Caco-2 (cell line): ENCODE data around the gene SLC8A2. TPM values are rescaled to one million over a fixed set of nuclear protein-coding genes. Genes with fewer than 3 reads are reported as not detected.

Experiments
- BruUV-seq: library from RNA; stranded (reverse); fragments of 400-500 nt; replicated peaks from 2 replicates; lab custom pipeline; 2021; lab: Mats Ljungman, UMichigan
- CTCF ChIA-PET: fragments of 300-600 bp; sonication (Branson Sonifier 250); formaldehyde crosslinking; loops from one replicate; lab custom pipeline; 2022; ENCODE audit warnings: antibody characterized with exemption; lab: Charles Lee
- POLR2A ChIA-PET: fragments of 300-600 bp; sonication (Branson Sonifier 250); formaldehyde crosslinking; loops from one replicate; lab custom pipeline; 2022; ENCODE audit warnings: antibody characterized with exemption; lab: Charles Lee
- DNase-seq, 2 experiments: peaks; one replicate each; pipeline versions ENCODE4 v3.0.0 to v3.0.0-alpha.2; 2020 to 2022
- H3K27me3 ChIP-seq: replicated peaks from 2 replicates; pipeline ENCODE4 v1.6.0; 2011; ENCODE audit warnings: low read length; ENCODE audit not compliant: control insufficient read depth, insufficient read depth
- H3K36me3 ChIP-seq: 2 replicates; pipeline ENCODE4 v1.5.1; 2011; ENCODE audit warnings: low read length; ENCODE audit not compliant: control insufficient read depth, insufficient read depth
- H3K4me1 ChIP-seq: fragments of 250-450 bp; sonication (Bioruptor Pico); 2 replicates; pipeline ENCODE4 v1.5.1; 2020; ENCODE audit warnings: mild to moderate bottlenecking
- H3K4me3 ChIP-seq: 2 replicates; pipeline ENCODE4 v1.5.1; 2011; ENCODE audit warnings: low read depth, mild to moderate bottlenecking, control low read depth, low read length
- H3K9me3 ChIP-seq: fragments of 250-450 bp; sonication (Bioruptor Pico); 2 replicates; pipeline ENCODE4 v1.5.1; 2020; ENCODE audit warnings: mild to moderate bottlenecking, moderate library complexity
- H3K27ac Mint-ChIP-seq: one replicate; pipeline ENCODE4 v1.8.0; 2022; ENCODE audit warnings: mixed read lengths; ENCODE audit not compliant: unreplicated experiment
- H3K27me3 Mint-ChIP-seq: one replicate; pipeline ENCODE4 v1.8.0; 2022; ENCODE audit warnings: mixed read lengths; ENCODE audit not compliant: insufficient read depth, unreplicated experiment
- H3K36me3 Mint-ChIP-seq: one replicate; pipeline ENCODE4 v1.8.0; 2022; ENCODE audit warnings: mild to moderate bottlenecking, mixed read lengths; ENCODE audit not compliant: insufficient read depth, unreplicated experiment
- H3K4me1 Mint-ChIP-seq: one replicate; pipeline ENCODE4 v1.8.0; 2022; ENCODE audit warnings: low read depth, mixed read lengths; ENCODE audit not compliant: unreplicated experiment
- H3K4me3 Mint-ChIP-seq: one replicate; pipeline ENCODE4 v1.8.0; 2022; ENCODE audit warnings: mild to moderate bottlenecking, moderate library complexity, mixed read lengths; ENCODE audit not compliant: unreplicated experiment
- H3K9me3 Mint-ChIP-seq: one replicate; pipeline ENCODE4 v1.8.0; 2022; ENCODE audit warnings: mixed read lengths; ENCODE audit not compliant: unreplicated experiment
- intact Hi-C: fragments of 100-400 bp; cut with micrococcal nuclease; formaldehyde crosslinking; loops from one replicate; pipeline ENCODE4 v1.10.0; 2022; ENCODE audit not compliant: unreplicated experiment
- total RNA-seq: library from RNA; stranded (reverse); gene quantifications from 2 replicates; pipeline ENCODE4 v1.2.3, GENCODE V29; 2022
- TF ChIP-seq, protein P1 (sequence below), 2 experiments: fragments of 200-600 bp in 1 of 2; IDR thresholded peaks; 1 replicate in 1 of 2; 2 replicates in 1 of 2; pipeline versions ENCODE4 v1.5.1 to v1.8.0; 2011 to 2022; ENCODE audit warnings: antibody characterized with exemption in 1 of 2, control low read depth in 1 of 2, inconsistent platforms in 1 of 2, low read depth in 1 of 2, low read length in 1 of 2, mild to moderate bottlenecking in 1 of 2, moderate library complexity in 1 of 2; ENCODE audit not compliant: insufficient read depth in 1 of 2, severe bottlenecking in 1 of 2, unreplicated experiment in 1 of 2

SLC8A2 gene
- total RNA-seq, 1 experiment from 2014 or later = 1.2 TPM

DNA sequence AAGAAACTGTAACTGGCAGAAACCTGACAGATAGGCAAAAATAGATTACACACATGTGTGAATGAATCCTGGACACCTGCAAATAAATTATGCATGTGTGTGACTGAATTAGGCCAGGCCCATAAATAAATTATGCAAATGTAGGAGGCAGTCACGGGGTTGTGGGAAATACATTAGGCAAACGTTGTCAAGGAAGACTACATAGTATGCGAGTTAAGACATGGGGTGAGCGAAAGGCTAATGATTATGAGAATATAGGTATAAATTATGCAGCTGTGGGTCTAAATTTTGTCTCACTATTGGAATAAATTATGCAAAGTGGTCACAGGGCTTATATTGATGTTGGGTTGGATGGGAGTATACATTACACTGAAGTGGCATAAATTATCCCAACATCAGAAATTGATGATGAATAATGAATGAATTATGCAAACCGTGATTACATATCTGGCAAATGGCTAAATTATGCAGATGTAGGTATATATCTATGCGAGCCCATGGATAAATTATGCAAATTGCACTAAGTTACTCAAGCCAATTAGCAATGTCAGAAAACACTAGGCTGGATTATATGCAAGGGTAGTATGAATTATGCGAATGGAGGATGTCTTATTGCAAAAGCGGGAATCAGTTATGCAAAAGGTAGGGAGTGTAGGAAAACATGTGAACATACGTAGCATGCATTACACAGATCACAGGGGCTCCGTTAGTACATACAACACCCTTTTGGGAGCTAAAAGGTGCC is 6.8 kb downstream of the SLC8A2 start:
- peaks cover 3% of the 10 kb centered on the region for H3K27me3 Mint-ChIP-seq
- H3K4me3 Mint-ChIP-seq = no peak overlapping the region

DNA sequence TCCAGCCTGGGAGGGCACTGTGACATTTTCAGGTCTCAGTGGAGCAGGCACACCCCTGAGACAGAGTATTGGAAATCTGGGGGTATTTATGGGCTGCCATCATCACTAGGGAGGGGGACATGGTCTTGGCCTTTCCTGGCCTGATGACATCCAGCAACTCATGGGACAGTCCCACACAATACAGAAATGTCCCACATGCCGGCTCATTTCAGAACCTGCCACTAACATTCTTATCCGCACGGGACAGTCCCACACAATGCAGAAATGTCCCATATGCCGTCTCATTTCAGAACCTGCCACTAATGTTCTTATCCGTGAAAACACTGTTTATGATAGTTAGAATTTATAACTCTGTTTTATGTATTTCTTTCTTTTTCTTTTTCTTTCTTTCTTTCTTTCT is 9.8 kb downstream of the SLC8A2 start:
- Histone ChIP-seq H3K4me1 (no peaks in the 10 kb centered on the region), H3K9me3 (no peaks in the 10 kb centered on the region), H3K36me3 (no peaks in the 10 kb centered on the region), H3K27me3 (peaks cover 2% of the 10 kb centered on the region; the same call in 1 of the 2 replicates), H3K4me3 (no peak overlapping the region)
- TF ChIP-seq, protein P1, sequence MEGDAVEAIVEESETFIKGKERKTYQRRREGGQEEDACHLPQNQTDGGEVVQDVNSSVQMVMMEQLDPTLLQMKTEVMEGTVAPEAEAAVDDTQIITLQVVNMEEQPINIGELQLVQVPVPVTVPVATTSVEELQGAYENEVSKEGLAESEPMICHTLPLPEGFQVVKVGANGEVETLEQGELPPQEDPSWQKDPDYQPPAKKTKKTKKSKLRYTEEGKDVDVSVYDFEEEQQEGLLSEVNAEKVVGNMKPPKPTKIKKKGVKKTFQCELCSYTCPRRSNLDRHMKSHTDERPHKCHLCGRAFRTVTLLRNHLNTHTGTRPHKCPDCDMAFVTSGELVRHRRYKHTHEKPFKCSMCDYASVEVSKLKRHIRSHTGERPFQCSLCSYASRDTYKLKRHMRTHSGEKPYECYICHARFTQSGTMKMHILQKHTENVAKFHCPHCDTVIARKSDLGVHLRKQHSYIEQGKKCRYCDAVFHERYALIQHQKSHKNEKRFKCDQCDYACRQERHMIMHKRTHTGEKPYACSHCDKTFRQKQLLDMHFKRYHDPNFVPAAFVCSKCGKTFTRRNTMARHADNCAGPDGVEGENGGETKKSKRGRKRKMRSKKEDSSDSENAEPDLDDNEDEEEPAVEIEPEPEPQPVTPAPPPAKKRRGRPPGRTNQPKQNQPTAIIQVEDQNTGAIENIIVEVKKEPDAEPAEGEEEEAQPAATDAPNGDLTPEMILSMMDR (IDR thresholded peaks at IDR 0.05; ENCODE audit: insufficient read depth in 1 of 2, low read depth in 1 of 2, low read length in 1 of 2, severe bottlenecking in 1 of 2, unreplicated experiment in 1 of 2) = no peak
- Mint-ChIP-seq H3K36me3 (no peaks in the 10 kb centered on the region), H3K4me3 (no peak overlapping the region), H3K4me1 (no peaks in the 10 kb centered on the region), H3K27ac (no peak overlapping the region), H3K27me3 (peaks cover 3% of the 10 kb centered on the region), H3K9me3 (no peaks in the 10 kb centered on the region)
- ChIA-PET CTCF (interaction anchor here (0.6 kb wide), 1 partner anchor 415 kb away, joined by 4 read pairs; no protein-coding TSS in a partner anchor), POLR2A (no interaction called here)
- no peak for DNase-seq
- intact Hi-C loops = no loop called here
- no TSS peak for BruUV-seq

More for the DNA sequence above, 6.8 kb downstream of the SLC8A2 start:
- no TSS peak for BruUV-seq
- POLR2A ChIA-PET = interaction anchor here (0.5 kb wide), 1 partner anchor 64 kb away, joined by 4 read pairs; no protein-coding TSS in a partner anchor
- Mint-ChIP-seq H3K4me1 (no peaks in the 10 kb centered on the region), H3K9me3 (no peaks in the 10 kb centered on the region), H3K36me3 (no peaks in the 10 kb centered on the region), H3K27ac (no peak overlapping the region)
- Histone ChIP-seq H3K36me3 (no peaks in the 10 kb centered on the region), H3K4me1 (peaks cover 13% of the 10 kb centered on the region; the same call in 1 of the 2 replicates), H3K4me3 (no peak overlapping the region), H3K9me3 (no peaks in the 10 kb centered on the region), H3K27me3 (no peaks in the 10 kb centered on the region)
- CTCF ChIA-PET = no interaction called here
- no peak for DNase-seq
- TF ChIP-seq, protein P1 (IDR thresholded peaks at IDR 0.05; ENCODE audit: insufficient read depth in 1 of 2, low read depth in 1 of 2, low read length in 1 of 2, severe bottlenecking in 1 of 2, unreplicated experiment in 1 of 2) = no peak
- intact Hi-C loops = no loop called here

DNA sequence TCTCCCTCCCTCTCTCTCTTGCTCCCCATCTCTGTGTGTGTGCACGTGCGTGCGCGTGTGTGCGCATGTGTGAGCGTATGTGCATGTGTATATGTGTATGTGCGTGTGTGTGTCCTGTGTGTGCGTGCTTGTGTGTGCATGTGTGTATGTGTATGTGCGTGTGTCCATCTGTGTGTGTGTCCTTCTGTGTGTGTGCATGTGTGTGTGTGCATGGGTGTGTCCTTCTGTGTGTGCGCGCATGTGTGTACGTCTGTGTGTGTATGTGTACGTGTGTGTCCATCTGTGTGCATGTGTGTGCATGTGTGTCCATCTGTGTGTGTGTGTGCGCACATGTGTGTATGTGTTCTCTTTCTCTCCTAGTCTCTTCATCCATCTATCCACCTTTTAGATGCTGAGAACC is 12.2 kb downstream of the SLC8A2 start:
- ChIA-PET POLR2A (no interaction called here), CTCF (no interaction called here)
- no peak for DNase-seq
- Histone ChIP-seq H3K9me3 (peaks cover 7% of the 10 kb centered on the region), H3K27me3 (peaks cover 2% of the 10 kb centered on the region; the same call in 1 of the 2 replicates), H3K36me3 (no peaks in the 10 kb centered on the region), H3K4me1 (no peaks in the 10 kb centered on the region), H3K4me3 (no peak overlapping the region)
- peaks cover 8% of the 10 kb centered on the region for H3K9me3 Mint-ChIP-seq
- H3K4me3 Mint-ChIP-seq = no peak overlapping the region
- no peak overlapping the region for H3K27ac Mint-ChIP-seq
- H3K4me1 Mint-ChIP-seq = no peaks in the 10 kb centered on the region
- no peaks in the 10 kb centered on the region for H3K36me3 Mint-ChIP-seq
- TF ChIP-seq, protein P1 (IDR thresholded peaks at IDR 0.05; ENCODE audit: insufficient read depth in 1 of 2, low read depth in 1 of 2, low read length in 1 of 2, severe bottlenecking in 1 of 2, unreplicated experiment in 1 of 2) = no peak
- peaks cover 11% of the 10 kb centered on the region for H3K27me3 Mint-ChIP-seq
- BruUV-seq = no TSS peak
- intact Hi-C loops = no loop called here
